GM18502 (cell line): ENCODE measurements around the gene SLC25A21.

Experiments
- ATAC-seq: cut with Tn5 transposase; IDR thresholded peaks from one replicate; pipeline ENCODE4 v1.9.1; 2021; ENCODE audit warnings: mild to moderate bottlenecking; ENCODE audit not compliant: unreplicated experiment, poor library complexity

The SLC25A21 gene

DNA sequence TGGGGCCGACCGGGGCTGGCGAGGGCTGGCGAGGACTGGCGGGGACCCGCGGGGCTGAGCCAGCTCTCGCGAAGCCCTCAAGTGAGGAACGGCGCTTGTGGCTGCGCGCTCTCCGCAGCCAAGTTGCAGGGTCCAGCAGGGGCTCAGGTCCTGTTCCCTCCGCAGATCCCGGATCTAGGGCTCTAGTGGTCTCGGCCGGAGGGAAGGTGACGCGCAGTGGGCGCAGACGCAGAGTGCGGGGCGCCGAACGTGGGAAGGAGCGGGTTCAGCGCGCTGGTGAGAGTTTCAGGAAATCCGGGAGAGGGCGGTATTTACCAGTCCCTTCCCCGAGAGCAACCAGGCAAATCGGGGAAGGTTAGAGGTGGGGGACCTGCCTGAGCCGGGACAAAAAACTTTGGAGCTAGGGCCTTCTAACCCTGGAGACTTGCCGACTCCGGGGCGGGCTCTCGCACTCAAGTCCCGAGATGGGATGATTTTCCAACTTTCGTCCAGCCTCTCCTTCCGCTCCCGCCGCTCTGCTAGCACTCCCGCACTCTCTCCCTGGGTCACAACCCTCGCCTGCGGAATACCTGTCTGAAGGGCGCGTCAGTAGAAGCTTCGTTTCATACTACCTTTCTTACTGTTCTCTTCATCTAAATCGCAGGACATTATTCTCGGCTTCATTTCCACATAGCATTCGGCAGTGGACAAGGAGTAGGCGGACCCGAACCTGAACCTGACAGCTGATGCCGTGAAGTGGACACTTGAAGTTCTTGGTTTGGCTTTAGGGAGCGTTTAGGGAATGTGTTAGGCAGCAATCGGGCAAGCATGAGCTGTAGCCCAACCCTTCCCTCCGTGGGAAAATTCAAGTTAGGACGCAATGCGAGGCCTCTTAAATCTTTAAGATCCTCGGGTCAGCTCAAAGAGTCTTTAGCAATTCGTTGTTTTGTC, 524.3 kb downstream of the SLC25A21 start:
- no peak for ATAC-seq

DNA sequence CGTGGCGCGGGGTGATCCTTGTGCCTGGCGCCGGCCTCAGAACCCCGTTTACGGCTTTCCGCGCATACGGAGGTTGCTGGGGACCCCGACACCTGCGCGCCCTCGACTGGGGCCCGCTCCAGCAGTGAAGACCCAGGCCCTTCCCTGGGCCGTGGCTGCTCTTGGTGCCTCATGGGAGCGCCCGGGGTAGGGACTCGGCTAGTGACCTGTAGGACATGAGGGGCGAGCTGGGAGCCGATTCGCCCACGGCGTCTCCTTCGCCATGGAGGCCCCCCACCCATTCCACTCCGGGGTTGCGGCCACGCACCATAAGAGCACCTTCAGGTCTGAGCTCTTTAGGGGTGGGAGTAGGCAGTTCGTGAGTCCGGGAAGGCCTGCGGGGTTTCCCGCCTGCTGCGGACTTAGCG, 525.0 kb downstream of the SLC25A21 start:
- ATAC-seq: no peak

DNA sequence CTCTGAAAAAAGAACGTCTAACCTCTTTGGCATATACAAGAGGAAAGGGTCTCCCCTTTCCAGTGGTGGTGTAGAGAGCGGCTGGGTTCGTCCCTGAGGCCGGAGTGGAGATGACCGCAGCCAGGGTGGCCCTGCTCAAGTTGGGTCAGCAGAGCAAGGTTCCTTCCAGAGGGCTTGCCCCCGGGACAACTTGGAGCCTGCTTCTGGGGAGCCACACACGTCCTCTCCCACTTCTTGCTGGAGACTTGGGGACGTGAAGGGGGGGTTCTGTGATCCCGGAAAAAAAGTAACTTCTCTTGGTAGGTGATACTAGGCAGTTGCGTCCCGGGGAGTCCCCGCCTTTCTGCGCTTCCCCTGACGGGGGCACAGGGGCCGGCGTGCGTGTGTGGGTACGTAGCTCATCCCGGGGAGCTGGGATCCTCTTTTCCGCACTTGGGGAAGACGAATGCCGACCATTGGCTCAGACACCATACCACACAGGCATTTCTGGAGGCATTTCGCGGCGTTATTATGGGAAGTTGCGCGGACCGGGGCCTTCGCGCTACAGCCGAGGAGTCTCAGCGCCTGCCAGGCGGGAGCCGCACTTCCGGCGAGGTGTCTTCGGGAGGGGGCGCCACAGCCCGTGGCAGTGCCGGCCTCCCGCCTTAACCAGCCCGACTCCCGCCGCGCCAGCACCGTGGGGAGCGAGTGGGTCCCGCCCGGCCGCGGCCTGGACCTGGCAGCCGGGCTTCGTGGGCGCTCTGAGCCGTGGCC, 525.6 kb downstream of the SLC25A21 start:
- no peak for ATAC-seq

- no peak for ATAC-seq
Observed at GRCh38 chr14:36633580-36633979, 538.8 kb downstream of the SLC25A21 start.
